Mucosa of stomach (tissue), 1 donor: ENCODE data around the gene MOB3B.

Source experiments
- H3K27me3 ChIP-seq: one replicate; pipeline ENCODE4 v1.7.0; 2013; ENCODE audit warnings: mild to moderate bottlenecking, low read length; ENCODE audit not compliant: control insufficient read depth, insufficient read depth
- H3K36me3 ChIP-seq: one replicate; pipeline ENCODE4 v1.7.0; 2013; ENCODE audit warnings: low read length; ENCODE audit not compliant: control insufficient read depth, insufficient read depth
- H3K4me1 ChIP-seq: one replicate; pipeline ENCODE4 v1.7.0; 2013; ENCODE audit warnings: mild to moderate bottlenecking, low read length; ENCODE audit not compliant: control insufficient read depth, insufficient read depth
- H3K4me3 ChIP-seq: one replicate; pipeline ENCODE4 v1.7.0; 2013; ENCODE audit warnings: low read length
- H3K9ac ChIP-seq: one replicate; pipeline ENCODE4 v1.7.0; 2013; ENCODE audit warnings: mild to moderate bottlenecking, low read length, moderate library complexity
- H3K9me3 ChIP-seq: one replicate; pipeline ENCODE4 v1.7.0; 2013; ENCODE audit warnings: mild to moderate bottlenecking, low read length, moderate library complexity; ENCODE audit not compliant: control insufficient read depth
- donor health status: Pancreatic carcinoma.

Gene MOB3B

DNA sequence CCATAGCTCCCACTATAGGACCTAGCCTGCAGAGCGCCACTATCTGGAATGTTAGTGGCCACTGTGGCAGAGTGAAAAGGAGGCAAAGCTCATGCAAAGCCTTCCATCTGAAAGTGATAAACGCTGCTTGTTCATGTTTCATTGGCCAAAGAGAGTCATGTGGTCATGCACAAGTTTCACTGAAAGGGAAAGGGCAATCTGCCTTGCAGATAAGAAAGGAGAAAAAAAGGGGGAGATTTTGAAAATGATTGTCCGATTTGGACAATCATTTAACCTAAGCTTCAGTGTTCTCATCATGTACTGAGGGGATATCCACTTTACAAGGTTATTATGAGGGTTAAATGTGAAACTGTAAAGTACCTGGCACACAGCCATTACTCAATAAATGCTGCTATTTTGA lies 9.0 kb upstream of the MOB3B start:
- Histone ChIP-seq H3K4me3 (no peak overlapping the region), H3K4me1 (no peaks in the 10 kb centered on the region), H3K9me3 (no peaks in the 10 kb centered on the region), H3K9ac (no peak overlapping the region), H3K27me3 (no peaks in the 10 kb centered on the region), H3K36me3 (no peaks in the 10 kb centered on the region)

DNA sequence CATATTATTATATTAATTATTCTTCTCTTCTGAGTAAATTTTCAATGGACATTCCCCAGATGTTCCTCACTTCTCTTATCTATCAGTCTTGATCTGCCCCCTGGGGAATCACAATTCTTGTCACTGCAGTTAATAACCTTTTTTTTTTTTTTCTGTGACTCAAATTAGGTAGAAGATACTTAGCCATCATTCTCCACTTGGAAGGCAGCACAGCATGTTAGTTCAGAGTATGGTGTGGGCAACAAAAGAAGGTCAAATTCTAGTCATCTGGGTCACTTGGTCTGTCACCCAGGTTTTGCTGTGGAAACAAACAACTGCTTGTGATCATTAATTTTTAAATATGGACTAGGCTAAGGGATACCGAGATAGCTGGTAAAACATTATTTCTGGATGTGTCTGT lies 8.1 kb upstream of the MOB3B start:
- no peak overlapping the region for H3K9ac ChIP-seq
- no peaks in the 10 kb centered on the region for H3K36me3 ChIP-seq
- H3K4me3 ChIP-seq, result no peak overlapping the region

DNA sequence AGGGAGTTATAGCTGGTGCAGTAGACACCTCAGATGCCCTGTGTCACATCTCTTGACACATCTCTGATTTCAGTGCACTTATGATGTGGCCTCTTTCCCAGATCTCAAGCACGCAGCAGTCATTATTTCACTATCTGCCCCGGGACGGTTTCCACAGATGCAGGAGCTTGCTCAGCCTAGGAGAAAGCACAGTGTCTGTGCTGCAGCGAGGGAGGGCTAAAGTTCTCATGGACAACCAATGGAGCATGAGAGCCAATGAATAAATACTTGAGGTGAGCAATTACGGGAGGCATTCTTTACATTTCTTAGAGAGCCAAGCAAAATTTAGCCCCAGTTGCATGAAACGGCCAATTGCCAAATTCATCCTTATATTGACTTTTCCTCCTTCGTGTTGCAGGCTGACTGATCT lies 7.4 kb upstream of the MOB3B start:
- no peaks in the 10 kb centered on the region for H3K4me1 ChIP-seq
- no peak overlapping the region for H3K9ac ChIP-seq
- no peak overlapping the region for H3K4me3 ChIP-seq
- H3K27me3 ChIP-seq, result no peaks in the 10 kb centered on the region
- H3K36me3 ChIP-seq, result no peaks in the 10 kb centered on the region
- no peaks in the 10 kb centered on the region for H3K9me3 ChIP-seq

More for the DNA sequence above, 8.1 kb upstream of the MOB3B start:
- H3K4me1 ChIP-seq, result no peaks in the 10 kb centered on the region
- no peaks in the 10 kb centered on the region for H3K9me3 ChIP-seq
- H3K27me3 ChIP-seq, result no peaks in the 10 kb centered on the region

DNA sequence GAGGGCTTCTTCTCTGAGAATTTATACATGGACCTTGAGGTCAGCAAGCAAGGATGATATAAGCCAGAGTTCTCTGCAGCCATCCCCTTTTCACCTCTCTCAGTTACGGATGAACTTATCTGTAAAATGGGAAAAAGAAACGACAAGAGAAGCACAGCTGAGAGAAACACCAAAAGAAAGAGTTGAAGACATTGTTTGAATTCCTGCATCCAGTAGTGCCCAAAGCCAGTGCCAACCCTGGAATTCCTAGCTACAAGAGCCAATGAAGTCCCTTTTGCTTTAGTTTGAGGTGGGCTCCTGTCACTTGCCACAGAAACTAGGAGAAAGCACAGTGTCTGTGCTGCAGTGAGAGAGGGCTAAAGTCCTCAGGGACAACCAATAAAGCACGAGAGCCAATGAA lies 6.6 kb upstream of the MOB3B start:
- Histone ChIP-seq H3K36me3 (no peaks in the 10 kb centered on the region), H3K27me3 (no peaks in the 10 kb centered on the region), H3K4me1 (no peaks in the 10 kb centered on the region), H3K9ac (no peak overlapping the region), H3K9me3 (no peaks in the 10 kb centered on the region), H3K4me3 (no peak overlapping the region)

DNA sequence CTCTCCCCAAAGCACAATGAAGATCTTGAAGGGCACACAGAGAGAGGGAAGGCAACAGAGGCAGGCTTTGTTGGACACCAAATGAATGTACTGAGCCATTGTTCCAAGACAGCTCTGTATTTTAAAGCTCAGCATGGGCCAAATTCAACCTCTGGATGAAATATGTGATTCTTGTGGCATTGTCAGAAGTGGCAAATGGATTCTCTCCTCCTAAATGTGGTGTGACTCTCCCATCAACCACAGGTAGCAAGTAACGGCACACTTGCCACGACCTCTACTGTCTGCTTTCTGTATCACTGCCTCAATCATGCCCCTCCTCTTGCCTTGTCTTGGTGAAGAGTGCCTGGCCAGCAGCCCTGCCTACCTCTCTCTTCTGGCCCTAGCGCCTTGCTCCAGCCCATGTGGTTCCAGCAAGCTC lies 6.1 kb upstream of the MOB3B start:
- H3K27me3 ChIP-seq, result no peaks in the 10 kb centered on the region
- H3K4me3 ChIP-seq, result no peak overlapping the region
- H3K4me1 ChIP-seq, result no peaks in the 10 kb centered on the region
- no peaks in the 10 kb centered on the region for H3K36me3 ChIP-seq
- H3K9me3 ChIP-seq, result no peaks in the 10 kb centered on the region
- H3K9ac ChIP-seq, result no peak overlapping the region

DNA sequence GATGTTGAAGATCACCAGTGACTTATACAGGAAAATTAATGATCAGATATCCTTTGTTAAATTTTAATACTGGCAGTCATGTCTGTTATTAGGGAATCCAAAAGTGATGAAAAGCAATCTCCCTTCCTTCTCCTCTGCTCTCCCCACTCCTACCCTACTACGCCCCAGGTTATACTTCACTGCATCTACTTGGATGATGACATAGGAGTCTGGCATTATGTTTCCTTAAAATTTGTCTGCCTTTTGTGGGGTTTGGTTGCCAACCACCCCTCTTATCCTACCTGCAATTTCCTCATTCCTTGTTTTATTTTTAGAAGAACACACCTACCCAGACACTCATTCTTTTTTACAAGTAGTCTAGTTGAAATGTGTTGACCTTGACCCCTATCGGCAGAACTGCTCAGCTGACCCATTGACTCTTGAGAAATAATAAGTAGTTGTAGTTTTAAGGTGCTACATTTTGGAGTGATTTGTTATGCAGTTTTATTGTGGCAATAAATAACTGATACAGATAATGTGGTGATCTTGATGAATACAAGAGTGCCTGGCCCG lies 5.1 kb upstream of the MOB3B start:
- Histone ChIP-seq H3K9ac (no peak overlapping the region), H3K27me3 (no peaks in the 10 kb centered on the region), H3K4me3 (no peak overlapping the region), H3K4me1 (no peaks in the 10 kb centered on the region), H3K36me3 (no peaks in the 10 kb centered on the region), H3K9me3 (no peaks in the 10 kb centered on the region)

DNA sequence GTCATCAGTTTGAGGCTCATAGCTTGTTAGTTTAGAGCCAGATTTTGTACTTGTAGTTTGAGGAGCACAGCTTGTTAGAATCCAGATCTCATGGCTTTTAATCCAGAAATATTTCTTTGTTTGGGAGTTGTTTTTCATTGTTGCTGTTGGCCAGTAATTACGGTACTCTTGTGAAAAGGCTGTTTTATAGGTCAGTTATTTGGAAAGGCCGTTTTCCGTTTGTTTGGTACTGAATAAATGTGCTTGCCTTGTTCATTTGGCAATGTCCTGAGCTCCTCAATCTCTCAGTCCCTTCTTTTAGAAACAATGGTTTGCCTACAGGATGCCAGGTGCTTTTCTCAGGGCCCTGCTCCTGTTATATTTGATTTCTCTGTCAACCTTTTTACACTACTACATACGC lies 4.5 kb upstream of the MOB3B start:
- H3K36me3 ChIP-seq, result no peaks in the 10 kb centered on the region
- no peaks in the 10 kb centered on the region for H3K27me3 ChIP-seq
- H3K9ac ChIP-seq, result no peak overlapping the region
- no peak overlapping the region for H3K4me3 ChIP-seq
- no peaks in the 10 kb centered on the region for H3K4me1 ChIP-seq
- H3K9me3 ChIP-seq, result no peaks in the 10 kb centered on the region

DNA sequence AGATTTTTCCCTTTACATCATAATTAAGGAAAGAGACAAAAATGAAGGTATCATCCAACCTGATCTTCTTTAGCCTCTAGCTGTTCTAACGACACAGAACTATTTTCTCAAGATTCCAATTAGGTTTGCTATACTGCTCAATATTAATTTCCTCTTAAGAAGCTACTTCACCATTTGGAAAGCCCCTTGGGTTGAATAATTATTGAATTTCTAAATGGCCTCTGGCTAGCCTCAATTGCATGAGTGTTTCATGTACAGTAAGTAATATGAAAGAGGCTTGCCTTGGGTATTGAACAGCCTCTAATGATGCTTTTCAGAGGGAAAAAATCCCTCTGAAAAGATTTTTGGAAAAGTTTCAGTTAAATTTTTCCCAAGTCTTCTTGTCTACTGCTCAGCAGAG lies 3.7 kb upstream of the MOB3B start:
- H3K4me3 ChIP-seq, result no peak overlapping the region
- no peaks in the 10 kb centered on the region for H3K27me3 ChIP-seq
- H3K36me3 ChIP-seq, result no peaks in the 10 kb centered on the region
- no peak overlapping the region for H3K9ac ChIP-seq
- no peaks in the 10 kb centered on the region for H3K4me1 ChIP-seq
- H3K9me3 ChIP-seq, result no peaks in the 10 kb centered on the region

DNA sequence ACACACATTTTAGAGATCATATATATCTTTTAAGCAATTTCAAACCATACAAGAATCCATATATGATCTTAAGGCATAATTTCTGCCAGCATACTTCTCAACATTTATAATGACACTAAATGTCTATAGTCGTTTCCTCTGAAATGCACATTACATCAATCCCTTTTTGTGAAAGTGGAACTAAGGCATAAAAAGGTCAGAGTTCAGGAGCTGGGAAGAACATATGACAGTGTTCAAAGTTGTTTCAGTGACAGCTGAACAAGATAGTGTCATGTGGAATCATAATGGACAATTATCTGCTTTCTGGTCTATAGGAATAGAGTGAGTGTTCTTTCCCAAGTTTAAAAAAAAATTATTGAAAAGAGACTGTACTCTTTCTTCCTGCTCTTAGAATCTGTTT lies 2.4 kb upstream of the MOB3B start:
- H3K27me3 ChIP-seq, result no peaks in the 10 kb centered on the region
- no peak overlapping the region for H3K9ac ChIP-seq
- H3K36me3 ChIP-seq, result no peaks in the 10 kb centered on the region
- H3K4me1 ChIP-seq, result no peaks in the 10 kb centered on the region
- no peak overlapping the region for H3K4me3 ChIP-seq
- H3K9me3 ChIP-seq, result no peaks in the 10 kb centered on the region

DNA sequence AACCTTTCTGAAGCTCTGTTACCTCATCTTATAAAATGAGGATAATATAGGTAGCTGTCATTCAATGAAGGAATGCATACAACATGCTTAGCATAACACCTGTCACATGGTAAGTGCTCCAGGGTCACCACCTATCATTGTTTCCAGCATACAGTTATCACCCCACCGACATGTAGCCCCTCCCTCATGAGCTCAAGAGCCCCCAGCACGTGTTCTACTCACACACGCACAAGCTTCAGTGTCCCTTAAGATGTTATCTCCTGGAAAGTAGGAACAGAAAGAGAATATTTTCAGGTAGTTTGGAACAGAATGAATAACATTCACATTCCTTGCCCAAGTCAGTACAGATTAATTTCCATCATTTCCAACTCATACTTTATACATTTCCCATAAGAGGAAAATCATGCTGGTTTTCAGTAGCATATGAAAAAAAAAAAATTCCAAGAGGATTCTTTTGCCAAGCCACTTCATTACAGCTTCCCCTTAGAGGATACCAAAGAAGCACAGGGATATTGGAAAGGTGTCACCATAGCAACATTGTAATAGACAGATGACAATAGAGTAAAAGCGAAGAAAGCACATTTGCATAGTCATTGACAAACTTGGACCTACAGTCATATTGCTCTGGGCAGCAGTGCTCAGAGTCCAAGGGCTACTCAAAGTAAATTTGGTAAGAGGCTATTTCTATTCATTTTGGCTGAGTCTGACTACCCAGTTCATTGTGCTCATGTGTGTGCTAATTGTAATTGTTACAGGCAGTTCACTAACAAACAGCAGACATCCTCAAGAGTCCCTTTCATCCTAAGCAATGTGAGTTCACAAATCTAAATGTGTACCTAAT lies 1.5 kb upstream of the MOB3B start:
- no peaks in the 10 kb centered on the region for H3K27me3 ChIP-seq

DNA sequence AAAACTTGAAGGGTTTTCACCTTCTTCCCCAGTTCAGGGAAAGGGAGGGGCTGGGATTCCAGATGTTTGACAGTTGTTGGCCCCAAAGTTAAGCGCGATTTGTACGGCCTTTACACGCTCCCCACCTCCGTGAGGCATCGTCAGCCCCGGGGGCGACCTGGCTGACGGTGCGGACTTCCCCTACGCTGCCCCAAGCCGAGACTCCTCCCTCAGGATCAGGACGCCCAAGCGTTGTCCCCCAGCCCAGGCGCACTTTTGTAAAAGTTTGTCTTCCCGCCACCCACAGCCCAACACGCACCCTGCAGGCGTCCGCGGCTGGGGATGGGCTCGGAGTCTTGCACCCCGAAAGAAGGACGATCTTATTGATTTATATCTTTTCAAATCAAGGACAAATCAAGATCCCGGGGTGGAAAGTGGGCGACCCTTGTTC lies 713 bp downstream of the MOB3B start:
- no peaks in the 10 kb centered on the region for H3K27me3 ChIP-seq
- H3K4me1 ChIP-seq, result no peaks in the 10 kb centered on the region
- no peaks in the 10 kb centered on the region for H3K36me3 ChIP-seq
- peak overlapping the region; percentile 76 for H3K4me3 ChIP-seq
- no peaks in the 10 kb centered on the region for H3K9me3 ChIP-seq
- H3K9ac ChIP-seq, result peak overlapping the region; percentile 91

More for the DNA sequence above, 1.5 kb upstream of the MOB3B start:
- Histone ChIP-seq H3K4me1 (no peaks in the 10 kb centered on the region), H3K9ac (no peak overlapping the region), H3K9me3 (no peaks in the 10 kb centered on the region), H3K4me3 (no peak overlapping the region), H3K36me3 (no peaks in the 10 kb centered on the region)

DNA sequence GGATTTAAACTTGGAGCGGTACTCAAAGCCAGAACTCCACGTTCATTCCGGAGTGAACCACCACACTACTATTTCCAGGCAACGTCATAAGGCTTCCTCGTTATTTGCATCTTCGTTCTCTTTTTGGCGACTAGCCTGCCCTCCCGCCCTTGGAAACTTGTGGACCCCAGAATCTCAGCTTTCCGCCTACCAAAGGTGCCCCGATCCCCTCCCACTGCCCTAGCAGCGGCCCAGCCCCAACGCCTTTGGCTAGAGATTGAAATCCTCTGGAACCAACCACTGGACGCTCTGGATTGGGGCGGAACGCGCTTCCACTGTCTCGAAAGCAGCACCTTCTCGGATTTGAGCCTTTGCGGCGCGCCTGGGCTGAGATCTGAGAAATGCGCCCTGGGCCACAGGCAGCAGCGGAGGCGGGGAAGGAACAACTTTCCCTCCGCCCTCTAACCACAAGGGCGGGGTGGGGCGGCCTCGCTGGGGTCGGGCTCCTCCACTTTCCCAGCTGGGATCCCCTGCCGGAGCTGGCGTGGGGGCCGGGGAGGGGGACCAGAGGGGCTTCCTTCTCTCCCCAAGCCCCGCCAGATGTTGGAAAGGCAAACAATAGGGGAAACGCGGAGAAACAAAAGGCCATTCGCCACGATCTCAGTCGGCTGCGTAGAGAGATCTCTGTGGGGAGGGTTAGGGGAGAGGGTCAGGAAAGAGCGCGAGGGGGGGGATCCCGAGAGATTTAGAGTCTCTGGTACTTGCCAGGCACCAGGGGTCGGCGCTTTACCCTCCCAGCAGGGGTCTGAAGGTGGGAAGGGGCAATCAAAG lies 1.3 kb downstream of the MOB3B start:
- Histone ChIP-seq H3K27me3 (no peaks in the 10 kb centered on the region), H3K4me3 (peak overlapping the region; percentile 76), H3K9ac (peak overlapping the region; percentile 91), H3K9me3 (no peaks in the 10 kb centered on the region), H3K36me3 (no peaks in the 10 kb centered on the region), H3K4me1 (no peaks in the 10 kb centered on the region)
